GM18861 (cell line): ENCODE measurements around the gene CLASRP.

ENCODE experiments used
- ATAC-seq: cut with Tn5 transposase; IDR thresholded peaks from one replicate; pipeline ENCODE4 v1.9.1; 2021; ENCODE audit not compliant: unreplicated experiment

CLASRP gene

GRCh38 chr19:45020071-45020470 is 18.8 kb upstream of the CLASRP start:
- ATAC-seq = no peak

DNA sequence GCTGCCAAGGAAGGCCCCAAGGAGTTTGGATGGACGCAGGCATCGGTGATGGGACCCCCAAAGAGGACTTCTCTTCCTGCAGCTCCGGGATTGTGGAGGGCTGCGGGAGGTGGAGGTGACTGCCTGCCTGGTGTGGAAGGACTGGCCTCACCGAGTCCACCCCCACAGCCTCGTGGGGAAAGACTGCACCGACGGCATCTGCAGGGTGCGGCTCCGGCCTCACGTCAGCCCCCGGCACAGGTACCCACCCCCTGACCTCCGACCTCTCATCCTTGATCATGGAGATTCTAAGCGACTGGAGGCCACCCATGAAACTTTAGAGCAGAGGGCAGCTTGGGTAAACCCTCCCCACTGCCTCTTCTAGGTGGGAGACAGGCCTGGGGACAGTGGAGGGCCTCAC is 16.9 kb upstream of the CLASRP start:
- no peak for ATAC-seq

DNA sequence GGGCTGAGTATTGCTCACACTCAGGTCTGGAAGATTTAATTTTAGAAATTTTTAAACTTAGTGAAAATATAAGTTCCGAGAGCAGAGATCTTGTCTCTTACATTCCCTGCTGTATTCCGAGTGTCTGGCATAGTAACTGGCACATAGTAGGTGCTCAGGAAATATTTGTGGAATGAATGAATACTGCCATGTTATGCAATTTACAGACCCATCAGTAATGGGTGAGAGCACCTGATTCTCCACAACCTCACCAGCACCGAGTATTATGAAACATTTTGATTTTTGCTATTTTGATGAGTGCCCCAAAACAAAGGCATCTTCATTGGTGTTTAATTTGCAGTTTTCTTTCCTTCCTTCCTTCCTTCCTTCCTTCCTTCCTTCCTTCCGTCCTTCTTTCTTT is 15.8 kb upstream of the CLASRP start:
- no peak for ATAC-seq

- ATAC-seq = no peak
Observed at GRCh38 chr19:45025264-45025663, 13.6 kb upstream of the CLASRP start.

DNA sequence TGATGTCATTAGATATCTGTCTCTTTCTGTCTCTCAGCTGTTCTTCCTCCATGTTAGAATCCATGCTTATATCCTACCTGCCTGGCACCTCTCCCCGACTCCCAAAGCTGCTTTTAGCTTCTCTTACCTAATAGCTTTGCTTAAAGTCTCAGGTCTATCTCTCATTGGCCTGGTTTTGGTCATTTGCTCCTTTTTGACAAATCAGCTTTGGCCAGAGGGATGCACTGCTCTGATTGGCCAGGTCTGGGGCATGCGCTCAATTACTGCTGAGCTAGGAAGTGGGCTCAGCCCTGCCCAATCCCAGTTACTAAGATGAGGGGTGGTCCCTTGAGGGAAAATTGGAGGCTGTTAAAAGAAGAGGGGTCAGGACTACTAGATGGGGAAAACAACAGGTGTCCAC is 11.5 kb upstream of the CLASRP start:
- no peak for ATAC-seq

DNA sequence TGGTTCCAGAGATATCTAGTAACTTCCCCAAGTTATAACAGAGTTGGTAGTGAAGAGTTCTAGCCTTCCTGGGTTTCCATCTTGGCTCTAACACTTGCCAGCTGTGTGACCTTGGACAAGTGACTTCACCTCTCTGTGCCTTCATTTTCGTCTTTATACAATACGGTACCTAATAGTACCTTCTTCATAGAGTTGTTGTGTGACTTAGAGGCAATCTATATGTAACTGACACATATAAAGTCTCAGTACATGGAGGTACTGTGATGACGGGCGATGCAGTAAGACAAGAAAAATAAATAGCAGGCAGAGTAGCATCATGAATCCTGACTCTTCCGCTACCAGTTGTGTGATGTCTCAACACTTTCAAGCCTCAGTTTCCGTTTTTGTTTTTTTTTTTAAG is 8.0 kb upstream of the CLASRP start:
- ATAC-seq = no peak

DNA sequence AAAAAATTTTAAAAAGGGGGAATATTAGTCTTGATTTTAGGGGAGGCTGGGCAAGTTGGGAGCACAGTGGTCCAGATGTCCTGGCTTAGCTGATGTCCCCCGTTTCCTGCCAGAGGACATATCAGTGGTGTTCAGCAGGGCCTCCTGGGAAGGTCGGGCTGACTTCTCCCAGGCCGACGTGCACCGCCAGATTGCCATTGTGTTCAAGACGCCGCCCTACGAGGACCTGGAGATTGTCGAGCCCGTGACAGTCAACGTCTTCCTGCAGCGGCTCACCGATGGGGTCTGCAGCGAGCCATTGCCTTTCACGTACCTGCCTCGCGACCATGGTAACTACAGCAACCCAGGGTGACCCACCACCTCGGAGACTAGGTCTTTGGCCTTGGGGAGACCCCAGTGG is 6.4 kb upstream of the CLASRP start:
- no peak for ATAC-seq

GRCh38 chr19:45035755-45036154 is 3.1 kb upstream of the CLASRP start:
- no peak for ATAC-seq

DNA sequence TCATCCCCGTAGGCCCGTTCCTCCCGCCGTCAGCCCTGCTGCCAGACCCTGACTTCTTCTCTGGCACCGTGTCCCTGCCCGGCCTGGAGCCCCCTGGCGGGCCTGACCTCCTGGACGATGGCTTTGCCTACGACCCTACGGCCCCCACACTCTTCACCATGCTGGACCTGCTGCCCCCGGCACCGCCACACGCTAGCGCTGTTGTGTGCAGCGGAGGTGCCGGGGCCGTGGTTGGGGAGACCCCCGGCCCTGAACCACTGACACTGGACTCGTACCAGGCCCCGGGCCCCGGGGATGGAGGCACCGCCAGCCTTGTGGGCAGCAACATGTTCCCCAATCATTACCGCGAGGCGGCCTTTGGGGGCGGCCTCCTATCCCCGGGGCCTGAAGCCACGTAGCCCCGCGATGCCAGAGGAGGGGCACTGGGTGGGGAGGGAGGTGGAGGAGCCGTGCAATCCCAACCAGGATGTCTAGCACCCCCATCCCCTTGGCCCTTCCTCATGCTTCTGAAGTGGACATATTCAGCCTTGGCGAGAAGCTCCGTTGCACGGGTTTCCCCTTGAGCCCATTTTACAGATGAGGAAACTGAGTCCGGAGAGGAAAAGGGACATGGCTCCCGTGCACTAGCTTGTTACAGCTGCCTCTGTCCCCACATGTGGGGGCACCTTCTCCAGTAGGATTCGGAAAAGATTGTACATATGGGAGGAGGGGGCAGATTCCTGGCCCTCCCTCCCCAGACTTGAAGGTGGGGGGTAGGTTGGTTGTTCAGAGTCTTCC is 1.3 kb upstream of the CLASRP start:
- no peak for ATAC-seq

DNA sequence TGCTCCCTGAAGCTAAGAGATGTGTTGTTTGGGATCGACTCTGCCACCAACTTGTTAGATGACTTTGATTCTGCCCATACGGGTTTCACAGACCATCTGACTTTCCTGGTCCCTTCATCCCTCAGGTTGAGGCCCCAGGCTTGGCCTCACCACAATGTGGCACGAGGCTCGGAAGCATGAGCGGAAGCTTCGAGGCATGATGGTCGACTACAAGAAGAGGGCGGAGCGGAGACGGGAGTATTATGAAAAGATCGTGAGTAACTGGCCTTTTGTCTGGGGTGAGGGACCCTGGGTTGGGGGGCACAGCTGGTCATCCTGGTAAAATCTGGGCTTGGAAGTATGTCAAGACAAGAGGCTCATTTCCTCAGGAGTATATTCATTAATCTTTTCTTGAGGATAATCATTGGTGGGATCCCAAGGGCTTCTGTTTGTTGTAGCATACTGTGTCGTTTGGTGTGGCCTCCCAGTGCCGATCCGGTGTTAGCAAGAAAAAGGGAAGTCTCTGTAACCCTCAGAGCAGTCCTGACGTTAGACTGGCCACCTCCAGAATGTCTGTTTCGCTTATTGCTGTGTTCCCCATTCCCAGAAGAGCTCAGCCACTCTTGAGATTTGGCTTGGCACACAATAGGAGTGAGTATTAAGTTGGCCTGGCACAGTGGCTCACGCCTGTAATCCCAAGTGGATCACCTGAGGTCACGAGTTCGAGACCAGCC is 1.4 kb downstream of the CLASRP start:
- ATAC-seq = no peak

- no peak for ATAC-seq
Observed at GRCh38 chr19:45041125-45041524, 2.3 kb downstream of the CLASRP start.

- no peak for ATAC-seq
Observed at GRCh38 chr19:45045671-45046353, 7.0 kb downstream of the CLASRP start.

- ATAC-seq = no peak
Observed at GRCh38 chr19:45046355-45046754, 7.5 kb downstream of the CLASRP start.

DNA sequence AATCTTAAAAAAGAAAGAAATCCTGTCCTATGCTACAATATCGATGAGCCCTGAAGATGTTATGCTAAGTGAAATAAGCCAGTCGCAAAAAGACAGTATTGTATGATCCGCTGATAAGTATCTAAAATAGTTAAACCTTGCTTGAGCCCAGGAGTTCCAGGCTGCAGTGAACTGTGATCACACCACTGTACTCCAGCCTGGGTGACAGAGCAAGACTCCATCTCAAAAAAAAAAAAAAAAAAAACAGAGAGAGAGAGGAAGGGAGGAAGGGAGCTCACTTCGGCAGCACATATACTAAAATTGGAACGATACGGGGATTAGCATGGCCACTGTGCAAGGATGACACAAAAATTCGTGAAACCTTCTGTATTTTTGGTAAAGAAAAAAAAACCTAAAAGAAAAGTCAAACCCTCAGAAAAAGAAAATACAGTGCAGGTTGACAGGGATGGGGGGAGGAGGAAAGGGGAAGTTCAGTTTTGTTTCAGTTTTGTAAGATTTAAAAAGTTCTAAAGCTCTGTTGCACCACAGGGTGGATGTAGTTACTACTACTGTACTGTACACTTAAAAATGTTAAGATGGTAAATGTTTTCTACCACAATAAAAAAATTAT is 8.4 kb downstream of the CLASRP start:
- ATAC-seq = no peak

GRCh38 chr19:45049073-45049736 is 10.4 kb downstream of the CLASRP start:
- ATAC-seq = no peak

DNA sequence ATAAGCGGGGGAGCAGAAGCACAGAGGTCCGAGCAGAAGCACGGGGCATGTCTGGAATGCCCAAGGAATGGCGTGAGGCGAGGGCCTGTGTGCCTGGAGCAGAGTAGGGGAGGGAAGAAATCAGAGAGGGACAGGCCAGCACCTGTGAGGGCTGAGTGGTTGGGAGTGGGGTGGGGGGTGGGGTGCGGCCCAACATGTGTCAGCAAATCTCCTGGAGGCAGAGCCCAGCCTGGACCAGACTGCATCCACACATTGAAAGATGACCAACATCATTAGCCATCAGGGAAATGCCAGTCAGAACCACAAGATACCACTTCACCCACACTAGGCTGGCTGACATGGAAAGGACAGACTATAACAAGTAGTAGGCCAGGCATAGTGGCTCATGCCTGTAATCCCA is 11.2 kb downstream of the CLASRP start:
- no peak for ATAC-seq

DNA sequence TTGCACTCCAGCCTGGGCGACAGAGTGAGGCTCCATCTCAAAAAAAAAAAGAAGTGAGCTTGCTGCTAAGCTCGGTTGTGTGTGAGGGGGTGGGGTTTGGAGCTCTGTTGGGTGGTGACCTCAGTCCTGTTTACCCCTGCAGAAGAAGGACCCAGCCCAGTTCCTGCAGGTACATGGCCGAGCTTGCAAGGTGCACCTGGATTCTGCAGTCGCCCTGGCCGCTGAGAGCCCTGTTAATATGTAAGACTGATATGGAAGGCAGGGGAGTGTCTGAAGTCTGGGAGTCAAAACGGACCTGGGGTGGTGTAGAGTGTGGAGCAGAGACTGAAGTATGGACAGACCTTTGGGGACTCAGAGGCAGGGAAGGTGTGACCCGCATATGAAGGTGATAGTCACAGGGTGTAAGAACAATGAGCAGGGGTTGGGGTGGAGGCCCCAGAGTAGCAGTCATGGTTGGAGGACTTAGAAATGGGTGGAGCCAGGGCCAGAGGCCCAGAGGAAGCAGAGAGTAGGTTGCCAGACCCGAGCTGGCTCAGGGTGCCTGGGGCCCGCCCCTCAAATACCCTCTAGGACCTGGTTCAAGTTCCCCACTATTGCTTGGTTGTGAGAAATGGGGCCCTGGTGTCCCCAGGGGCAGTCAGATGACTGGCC is 13.2 kb downstream of the CLASRP start:
- ATAC-seq = peak; percentile 62

DNA sequence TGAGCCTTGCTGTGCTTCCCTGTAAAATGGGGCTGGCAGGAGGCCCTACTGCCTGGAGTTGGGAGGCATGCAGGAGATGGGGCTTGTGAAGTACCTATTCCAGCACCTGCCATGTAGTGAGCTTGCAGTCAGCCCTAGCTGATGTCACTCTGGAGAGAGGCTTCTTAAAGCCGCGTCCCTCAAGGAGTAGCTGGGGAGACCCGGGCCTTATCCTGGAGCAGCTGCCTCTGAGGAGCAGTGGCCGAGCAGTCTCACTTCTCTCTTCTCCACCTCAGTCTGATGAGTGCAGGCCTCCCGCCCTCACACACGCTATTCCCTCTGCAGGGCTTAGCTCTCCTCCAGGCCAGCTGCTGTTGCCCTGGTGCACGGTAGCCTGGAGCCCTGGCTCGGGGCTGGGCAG is 18.0 kb downstream of the CLASRP start:
- ATAC-seq = no peak

DNA sequence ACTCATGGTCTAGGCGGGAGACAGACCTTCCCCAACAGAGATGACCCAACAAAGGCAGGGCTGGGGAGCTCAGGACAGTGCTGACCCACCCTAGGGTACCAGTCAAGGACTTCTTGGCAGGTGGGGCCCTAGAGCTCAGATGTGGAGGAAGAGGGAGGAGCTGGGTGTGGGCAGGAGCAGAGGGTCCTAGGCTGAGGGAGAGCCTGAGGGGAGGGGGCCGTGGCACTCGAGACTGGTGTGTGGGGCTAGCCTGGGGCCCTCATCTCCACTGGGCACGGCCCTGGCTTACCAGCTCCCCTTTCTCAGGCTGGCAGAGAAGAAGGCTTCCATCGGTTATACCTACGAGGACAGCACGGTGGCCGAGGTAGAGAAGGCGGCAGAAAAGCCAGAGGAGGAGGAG is 18.6 kb downstream of the CLASRP start:
- no peak for ATAC-seq

- ATAC-seq = no peak
Observed at GRCh38 chr19:45058622-45059159, 19.8 kb downstream of the CLASRP start.
